ENCODE results near the gene RPL13A.

RPL13A gene

GRCh38 chr19:49486710-49487276 lies 615 bp upstream of the RPL13A start:
- no peak for DNase-seq

- no peak for DNase-seq
Observed at GRCh38 chr19:49488046-49488862, 846 bp downstream of the RPL13A start.

GRCh38 chr19:49488863-49489537 lies 1.6 kb downstream of the RPL13A start:
- peak; percentile 37 for DNase-seq

GRCh38 chr19:49489601-49490167 lies 2.3 kb downstream of the RPL13A start:
- DNase-seq = no peak

GRCh38 chr19:49490287-49491029 lies 3.0 kb downstream of the RPL13A start:
- DNase-seq = no peak

GRCh38 chr19:49491030-49491803 lies 3.8 kb downstream of the RPL13A start:
- no peak for DNase-seq

GRCh38 chr19:49491804-49492572 lies 4.6 kb downstream of the RPL13A start:
- DNase-seq = no peak

- no peak for DNase-seq
Observed at GRCh38 chr19:49492573-49493405, 5.4 kb downstream of the RPL13A start.

GRCh38 chr19:49496574-49497008 lies 9.2 kb downstream of the RPL13A start:
- DNase-seq = no peak

GRCh38 chr19:49497047-49497788 lies 9.8 kb downstream of the RPL13A start:
- no peak for DNase-seq

- DNase-seq = no peak
Observed at GRCh38 chr19:49497789-49498103, 10.3 kb downstream of the RPL13A start.

- DNase-seq = no peak
Observed at GRCh38 chr19:49498475-49498874, 11.1 kb downstream of the RPL13A start.

GRCh38 chr19:49499030-49499670 lies 11.7 kb downstream of the RPL13A start:
- DNase-seq = no peak

- DNase-seq = peak; percentile 41
Observed at GRCh38 chr19:49502866-49503581, 15.6 kb downstream of the RPL13A start.

- DNase-seq = no peak
Observed at GRCh38 chr19:49503582-49503962, 16.2 kb downstream of the RPL13A start.

GRCh38 chr19:49506575-49507105 lies 19.2 kb downstream of the RPL13A start:
- peak; percentile 7 for DNase-seq

- no peak for DNase-seq
Observed at GRCh38 chr19:49507803-49508494, 20.5 kb downstream of the RPL13A start.
